Hematopoietic multipotent progenitor cell treated with erythropoietin and hydrocortisone succinate and interleukin-3 and kit ligand, for 17 days (in vitro differentiated cells): ENCODE data around the gene DNAJB13.

Experiments
- DNase-seq: peaks from one replicate; pipeline ENCODE4 v3.0.0-alpha.2; 2015; ENCODE audit warnings: low spot score

The DNAJB13 gene

DNA sequence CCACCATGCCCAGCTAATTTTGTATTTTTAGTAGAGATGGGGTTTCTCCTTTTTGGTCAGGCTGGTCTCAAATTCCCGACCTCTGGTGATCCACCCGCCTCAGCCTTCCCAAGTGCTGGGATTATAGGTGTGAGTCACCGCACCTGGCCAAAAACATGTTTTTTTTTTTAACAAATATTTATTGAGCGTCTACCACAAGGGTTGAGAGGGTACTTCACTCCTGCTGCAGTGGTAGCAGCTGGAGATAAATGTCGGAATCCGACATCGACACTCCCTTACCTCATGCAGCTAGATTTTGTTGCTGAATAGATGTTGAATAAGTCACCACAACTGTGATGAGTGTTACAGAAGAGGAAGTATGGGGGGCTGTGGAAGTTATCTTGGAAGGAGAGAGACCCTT, 971 bp downstream of the DNAJB13 start:
- no peak for DNase-seq

DNA sequence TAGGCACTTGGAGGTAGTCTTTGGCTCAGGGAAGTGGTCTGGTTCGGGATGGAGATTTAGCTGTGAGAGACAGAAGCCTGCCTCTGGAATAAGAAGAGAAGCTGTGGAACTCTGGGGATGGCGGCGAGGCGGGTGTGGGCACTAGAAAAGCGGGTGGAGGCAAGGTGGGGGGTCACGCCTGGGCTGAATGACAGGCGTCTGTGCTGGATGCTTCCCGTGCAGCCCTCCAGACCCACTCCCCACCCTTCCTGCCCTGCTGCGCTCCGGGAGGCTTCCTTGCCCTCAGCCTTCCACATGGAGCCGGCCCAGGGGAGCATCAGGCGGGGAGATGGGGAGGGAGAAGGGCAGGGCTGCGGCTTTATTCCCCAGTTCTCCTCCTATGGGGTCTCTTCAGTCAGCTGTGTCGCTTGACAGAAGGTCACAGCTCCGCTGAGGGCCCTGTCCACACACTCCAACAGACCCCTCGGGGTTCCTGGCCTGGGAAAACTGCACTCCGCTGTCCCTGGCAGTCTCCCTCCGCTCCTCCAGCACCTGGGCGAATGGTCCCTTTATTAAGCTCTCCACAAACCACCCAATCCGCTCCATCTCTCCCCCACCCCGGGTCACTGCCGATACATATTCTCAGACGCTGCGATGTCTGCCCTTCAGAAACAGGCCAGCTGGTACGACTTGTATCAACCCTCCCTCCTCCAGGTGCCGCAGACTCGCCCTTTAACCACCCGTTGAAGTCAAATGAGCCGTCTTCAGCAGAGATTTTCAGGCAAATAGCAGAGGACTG, 6.2 kb downstream of the DNAJB13 start:
- DNase-seq = no peak

DNA sequence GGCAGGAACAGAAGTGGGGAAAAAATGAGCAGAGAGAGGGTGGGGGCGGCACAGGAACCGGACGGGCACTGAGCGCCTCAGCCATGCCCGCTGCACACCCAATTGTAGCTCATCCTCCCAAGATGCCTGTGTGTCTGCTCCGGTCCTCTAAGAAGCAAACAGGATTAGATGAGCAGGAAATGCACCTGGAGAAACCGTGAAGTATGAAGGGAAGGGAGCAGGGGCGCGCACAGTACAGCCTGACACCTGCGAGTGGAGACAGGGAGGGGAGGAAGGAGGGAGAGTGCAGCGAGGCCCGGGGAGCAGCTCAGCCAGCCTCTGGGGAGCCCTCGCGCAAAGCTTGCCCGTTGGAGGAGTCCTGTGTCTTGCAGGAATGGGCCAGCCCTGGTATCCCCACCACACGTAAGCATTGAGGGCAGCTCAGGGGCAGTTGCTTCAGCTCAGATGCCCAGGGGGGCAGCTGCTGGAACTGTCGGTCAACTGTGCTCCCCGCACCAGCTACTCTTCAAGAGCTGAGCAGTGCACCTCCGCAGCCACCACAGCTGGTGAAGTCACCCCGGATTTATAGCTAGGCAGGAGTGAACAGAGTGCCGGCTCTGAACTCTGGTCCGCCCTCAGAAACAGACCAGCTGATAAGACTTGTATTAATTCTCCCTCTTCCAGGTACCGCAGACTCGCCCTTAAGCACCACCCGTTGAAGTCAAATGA, 7.0 kb downstream of the DNAJB13 start:
- no peak for DNase-seq

GRCh38 chr11:73958521-73959141, 7.8 kb downstream of the DNAJB13 start:
- DNase-seq = no peak

- DNase-seq = no peak
Measured at GRCh38 chr11:73961321-73961720, 10.5 kb downstream of the DNAJB13 start.

DNA sequence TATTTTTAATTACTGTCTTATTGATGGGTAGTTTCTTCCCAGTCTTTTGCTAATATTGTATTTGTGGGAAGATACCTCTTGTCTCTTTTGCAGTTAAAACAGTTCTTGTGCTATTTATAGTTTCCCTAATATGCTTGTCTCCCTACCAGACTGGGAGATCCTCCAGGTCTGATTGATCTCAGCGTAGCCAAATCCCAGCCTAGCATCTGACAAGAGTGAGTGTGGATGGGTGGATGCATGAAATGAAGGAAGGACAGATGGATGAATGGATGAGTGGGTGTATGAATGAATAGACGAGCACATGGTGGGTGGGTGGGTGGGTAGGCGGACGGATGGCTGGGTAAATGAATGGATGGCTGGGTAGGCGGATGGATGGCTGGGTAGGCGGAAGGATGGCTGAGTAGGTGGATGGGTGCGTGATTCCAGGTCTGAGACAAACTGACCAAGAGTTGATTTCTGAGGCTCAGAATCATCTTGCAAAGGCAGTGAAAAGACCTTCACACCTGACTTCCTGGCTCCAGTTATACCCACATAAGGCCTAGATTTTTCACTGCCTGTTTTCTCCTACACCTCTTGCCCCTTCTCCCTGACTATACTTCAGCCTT, 11.4 kb downstream of the DNAJB13 start:
- DNase-seq = no peak

- DNase-seq = no peak
Measured at GRCh38 chr11:73963861-73964260, 13.0 kb downstream of the DNAJB13 start.

GRCh38 chr11:73965076-73965763, 14.4 kb downstream of the DNAJB13 start:
- DNase-seq = no peak

DNA sequence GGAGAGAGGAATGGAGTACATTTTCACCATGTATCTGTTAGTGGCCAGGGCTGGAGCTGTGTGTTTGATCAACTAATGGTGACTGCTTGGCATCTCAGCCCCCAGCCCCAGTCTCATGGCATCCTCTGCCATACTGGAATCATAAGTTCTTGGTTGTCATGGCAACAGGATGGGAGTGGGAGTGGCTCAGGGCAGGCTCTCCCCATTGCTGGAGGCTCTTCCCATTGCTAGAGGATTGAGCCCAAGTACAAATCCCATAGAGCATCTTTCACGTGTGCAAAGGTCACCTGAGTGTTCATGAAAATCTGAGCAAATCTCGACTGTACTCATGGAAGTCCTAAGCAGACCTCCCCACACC, 14.9 kb downstream of the DNAJB13 start:
- DNase-seq = no peak

DNA sequence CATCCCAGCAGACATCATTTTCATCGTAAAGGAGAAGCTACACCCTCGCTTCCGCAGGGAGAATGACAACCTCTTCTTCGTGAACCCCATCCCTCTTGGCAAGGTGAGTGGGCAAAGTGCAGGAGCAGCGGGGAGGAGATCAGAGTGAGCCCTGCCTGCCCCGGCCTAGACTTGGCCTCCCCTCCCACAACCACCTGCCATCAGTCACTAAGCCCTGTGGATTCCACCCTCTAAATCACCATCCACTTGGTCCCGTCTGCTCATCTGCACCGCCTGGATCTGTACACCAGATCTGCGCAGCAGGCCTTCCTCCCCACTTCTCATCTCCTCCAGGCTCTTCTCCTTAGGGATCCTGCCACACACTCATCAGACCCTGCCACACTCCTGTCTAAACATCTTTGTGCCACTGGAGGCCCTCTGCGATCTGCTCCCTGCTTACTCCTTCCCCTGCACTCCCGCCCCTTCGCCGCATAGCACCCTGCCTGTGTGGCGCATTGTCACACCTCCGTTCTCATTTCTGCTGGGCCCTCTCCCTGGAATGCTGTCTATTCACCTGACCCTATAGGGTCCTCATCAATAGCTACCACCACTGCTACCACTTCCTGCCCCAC, 17.6 kb downstream of the DNAJB13 start:
- no peak for DNase-seq

GRCh38 chr11:73969091-73969490, 18.3 kb downstream of the DNAJB13 start:
- DNase-seq = no peak

DNA sequence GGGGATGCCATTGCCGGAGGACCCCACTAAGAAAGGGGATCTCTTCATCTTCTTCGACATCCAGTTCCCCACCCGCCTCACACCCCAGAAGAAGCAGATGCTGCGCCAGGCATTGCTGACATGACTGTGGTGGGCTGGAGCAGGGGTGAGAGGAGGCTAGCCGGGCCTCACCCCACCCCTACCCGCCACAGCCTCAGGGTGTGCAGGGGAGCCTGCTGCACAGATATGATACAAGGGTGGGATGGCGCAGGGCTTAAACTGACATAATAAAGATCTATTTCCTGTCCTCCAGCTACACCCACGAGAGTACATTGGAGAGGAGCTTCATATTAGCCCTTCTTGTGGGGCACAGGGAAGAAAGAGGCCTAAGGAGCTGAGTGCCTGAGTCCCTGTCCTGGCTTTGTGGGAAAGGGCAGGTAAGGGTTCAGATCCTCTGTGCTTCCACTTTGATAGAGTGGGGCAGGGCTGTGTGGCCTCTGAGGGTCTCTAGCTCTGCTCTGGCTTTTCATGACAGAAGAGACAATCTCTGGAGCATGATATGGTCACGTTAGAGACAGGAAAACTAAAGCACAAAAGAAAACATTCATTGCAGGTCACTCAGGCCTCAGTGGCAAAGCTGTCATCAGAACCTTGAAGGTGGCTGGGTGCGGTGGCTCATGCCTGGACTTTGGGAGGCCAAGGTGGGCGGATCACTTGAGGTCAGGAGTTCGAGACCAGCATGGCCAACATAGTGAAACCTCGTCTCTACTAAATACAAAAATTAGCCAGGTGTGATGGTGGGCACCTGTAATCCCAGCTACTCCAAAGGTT, 19.4 kb downstream of the DNAJB13 start:
- peak; percentile 54 for DNase-seq

- peak; percentile 13 for DNase-seq
Measured at GRCh38 chr11:73971175-73971719, 20.4 kb downstream of the DNAJB13 start.

- DNase-seq = peak; percentile 18
Measured at GRCh38 chr11:73972187-73972586, 21.4 kb downstream of the DNAJB13 start.

GRCh38 chr11:73972620-73973449, 22.0 kb downstream of the DNAJB13 start:
- peak; percentile 21 for DNase-seq

DNA sequence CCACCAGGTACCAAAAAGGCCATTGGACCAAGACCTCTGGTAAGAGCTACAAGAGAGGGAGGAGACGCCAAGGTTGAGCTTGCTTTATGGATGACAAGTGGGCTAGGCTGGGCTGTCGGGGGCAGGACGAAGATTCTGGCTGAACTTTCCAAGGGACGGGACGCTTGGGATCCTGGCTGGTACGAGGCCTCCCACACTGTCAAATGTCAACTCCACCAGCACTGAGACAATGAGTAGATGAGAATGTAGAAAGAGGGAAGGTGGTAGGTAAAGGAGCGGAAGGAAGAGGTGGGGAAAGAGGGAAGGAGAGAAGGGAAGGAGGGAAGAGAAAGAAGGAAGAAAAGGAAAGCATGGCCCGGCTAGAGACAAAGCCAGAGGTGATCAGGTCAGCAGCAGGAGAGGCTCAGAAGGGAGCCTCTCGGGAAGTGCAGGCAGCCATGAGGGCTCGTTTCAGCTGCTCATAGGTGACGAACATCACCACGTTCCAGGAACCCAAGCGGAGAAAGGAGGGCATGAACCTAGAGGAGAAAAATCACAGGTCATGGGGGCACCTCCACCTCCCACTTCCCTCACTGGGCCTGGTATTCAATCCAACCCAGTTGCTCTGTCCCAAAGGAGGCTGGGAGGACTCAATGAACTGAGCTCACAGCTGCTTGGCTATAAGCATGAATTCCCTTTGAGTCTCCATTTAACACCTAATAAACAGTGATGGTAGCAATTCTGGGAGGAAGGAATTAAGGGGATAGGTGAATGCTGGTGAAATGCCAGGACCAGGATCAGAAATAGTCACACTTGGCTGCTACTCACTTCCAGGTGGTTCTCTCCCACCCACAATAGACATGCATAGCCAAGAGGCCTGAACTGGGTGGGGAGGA, 24.0 kb downstream of the DNAJB13 start:
- peak; percentile 4 for DNase-seq

GRCh38 chr11:73975479-73975757, 24.6 kb downstream of the DNAJB13 start:
- DNase-seq = peak; percentile 5

DNA sequence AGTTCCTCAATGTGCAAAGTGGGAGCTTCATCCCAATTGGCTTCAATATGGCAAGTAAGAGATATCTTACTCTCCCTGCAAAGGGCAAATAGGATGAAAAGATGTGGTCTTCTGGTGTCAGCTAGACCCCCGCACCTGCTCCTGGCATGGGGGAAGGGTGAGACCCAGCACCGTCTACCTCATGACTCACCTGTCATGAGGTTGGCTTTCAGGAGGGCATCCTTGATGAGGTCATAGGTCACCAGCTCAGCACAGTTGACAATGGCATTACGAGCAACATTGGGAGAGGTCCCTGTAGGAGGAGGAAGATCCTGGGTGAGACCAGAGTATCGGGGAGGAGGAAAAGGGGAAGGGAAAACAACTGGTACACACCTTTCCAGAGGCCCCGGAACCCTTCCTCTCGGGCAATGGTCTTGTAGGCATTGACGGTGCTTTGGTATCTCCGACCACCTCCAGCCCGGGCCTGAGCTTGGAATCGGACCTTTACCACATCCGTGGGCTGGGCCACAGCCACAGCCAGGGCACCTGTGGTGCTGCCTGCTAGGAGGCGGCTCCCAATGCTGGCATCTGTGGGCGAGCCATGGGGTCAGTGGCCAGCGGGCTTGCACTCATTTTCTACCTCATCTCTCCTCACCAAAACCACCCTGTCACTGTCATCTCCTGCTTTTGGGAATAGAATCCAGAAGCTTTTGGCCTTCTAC, 25.8 kb downstream of the DNAJB13 start:
- peak; percentile 4 for DNase-seq
